ENCODE results near the gene HSF2. TPM values are rescaled to one million over a fixed set of nuclear protein-coding genes. Genes with fewer than 3 reads are reported as not detected.
A peak's percentile ranks its signal among the peaks of the same experiment; 100 is the strongest.

The HSF2 gene
- total and polyA plus RNA-seq, 2 of the 13 experiments (the other 11 are each of a cell fraction or from before 2014, with no cell fraction given) = 24.8 to 26.4 TPM

DNA sequence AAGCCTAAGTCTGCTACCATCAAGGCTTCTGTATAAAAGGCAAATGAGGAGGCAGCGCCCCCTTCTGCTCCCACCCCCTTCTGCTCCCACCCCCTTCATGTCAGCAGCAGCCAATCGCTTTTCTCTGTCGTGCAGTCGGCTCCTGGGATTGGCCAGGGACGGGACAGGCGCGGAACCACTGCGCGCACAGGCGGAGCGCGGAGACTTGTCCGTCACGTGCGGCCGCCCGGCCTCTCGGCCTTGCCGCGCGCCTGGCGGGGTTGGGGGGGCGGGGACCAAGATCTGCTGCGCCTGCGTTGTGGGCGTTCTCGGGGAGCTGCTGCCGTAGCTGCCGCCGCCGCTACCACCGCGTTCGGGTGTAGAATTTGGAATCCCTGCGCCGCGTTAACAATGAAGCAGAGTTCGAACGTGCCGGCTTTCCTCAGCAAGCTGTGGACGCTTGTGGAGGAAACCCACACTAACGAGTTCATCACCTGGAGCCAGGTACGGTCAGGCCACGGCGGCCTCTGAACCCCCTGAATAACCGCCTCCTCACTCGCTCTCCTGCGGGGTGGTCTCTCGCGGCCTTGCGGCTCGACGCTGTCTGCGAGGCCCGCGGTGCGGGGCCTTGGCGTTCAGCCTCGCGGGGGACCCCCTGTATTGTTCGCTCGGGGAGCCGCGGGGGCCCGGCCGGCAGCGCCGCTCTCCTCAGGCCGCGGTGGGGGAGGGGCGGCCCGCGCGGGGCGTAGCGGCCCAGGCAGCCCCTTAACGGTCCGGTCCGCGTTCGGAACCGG, at the start of gene HSF2 (continued):
- TF ChIP-seq, protein P1, sequence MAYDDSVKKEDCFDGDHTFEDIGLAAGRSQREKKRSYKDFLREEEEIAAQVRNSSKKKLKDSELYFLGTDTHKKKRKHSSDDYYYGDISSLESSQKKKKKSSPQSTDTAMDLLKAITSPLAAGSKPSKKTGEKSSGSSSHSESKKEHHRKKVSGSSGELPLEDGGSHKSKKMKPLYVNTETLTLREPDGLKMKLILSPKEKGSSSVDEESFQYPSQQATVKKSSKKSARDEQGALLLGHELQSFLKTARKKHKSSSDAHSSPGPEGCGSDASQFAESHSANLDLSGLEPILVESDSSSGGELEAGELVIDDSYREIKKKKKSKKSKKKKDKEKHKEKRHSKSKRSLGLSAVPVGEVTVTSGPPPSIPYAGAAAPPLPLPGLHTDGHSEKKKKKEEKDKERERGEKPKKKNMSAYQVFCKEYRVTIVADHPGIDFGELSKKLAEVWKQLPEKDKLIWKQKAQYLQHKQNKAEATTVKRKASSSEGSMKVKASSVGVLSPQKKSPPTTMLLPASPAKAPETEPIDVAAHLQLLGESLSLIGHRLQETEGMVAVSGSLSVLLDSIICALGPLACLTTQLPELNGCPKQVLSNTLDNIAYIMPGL (CRISPR knock-in tag; IDR thresholded peaks at IDR 0.05; ENCODE audit: borderline replicate concordance in 1 of 2, low read depth in 1 of 2) = peak in 1 of 2 experiments; percentile 95; a peak in 3 of 4 replicates
- TF ChIP-seq ZNF446 (CRISPR knock-in tag; IDR thresholded peaks at IDR 0.05) (no peak; the same call in 1 of the 2 replicates), PTBP1 (IDR thresholded peaks at IDR 0.05; ENCODE audit: low read depth, low read length, poor library complexity, severe bottlenecking) (no peak), ZNF160 (CRISPR knock-in tag; IDR thresholded peaks at IDR 0.05) (peak; percentile 72; the same call in 1 of the 2 replicates), ZNF570 (CRISPR knock-in tag; IDR thresholded peaks at IDR 0.05; ENCODE audit: borderline replicate concordance) (no peak), ZEB1 (IDR thresholded peaks at IDR 0.05; ENCODE audit: insufficient replicate concordance, low read depth) (peak; percentile 72), ZMAT3 (CRISPR knock-in tag; conservative IDR thresholded peaks at IDR 0.05) (peak; percentile 76; the same call in 1 of the 2 replicates), ZNF234 (CRISPR knock-in tag; conservative IDR thresholded peaks at IDR 0.05) (no peak)
- TF ChIP-seq, protein P2, sequence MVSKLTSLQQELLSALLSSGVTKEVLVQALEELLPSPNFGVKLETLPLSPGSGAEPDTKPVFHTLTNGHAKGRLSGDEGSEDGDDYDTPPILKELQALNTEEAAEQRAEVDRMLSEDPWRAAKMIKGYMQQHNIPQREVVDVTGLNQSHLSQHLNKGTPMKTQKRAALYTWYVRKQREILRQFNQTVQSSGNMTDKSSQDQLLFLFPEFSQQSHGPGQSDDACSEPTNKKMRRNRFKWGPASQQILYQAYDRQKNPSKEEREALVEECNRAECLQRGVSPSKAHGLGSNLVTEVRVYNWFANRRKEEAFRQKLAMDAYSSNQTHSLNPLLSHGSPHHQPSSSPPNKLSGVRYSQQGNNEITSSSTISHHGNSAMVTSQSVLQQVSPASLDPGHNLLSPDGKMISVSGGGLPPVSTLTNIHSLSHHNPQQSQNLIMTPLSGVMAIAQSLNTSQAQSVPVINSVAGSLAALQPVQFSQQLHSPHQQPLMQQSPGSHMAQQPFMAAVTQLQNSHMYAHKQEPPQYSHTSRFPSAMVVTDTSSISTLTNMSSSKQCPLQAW (CRISPR knock-in tag; IDR thresholded peaks at IDR 0.05) = peak; percentile 67; the same call in 1 of the 2 replicates
- TF ChIP-seq, protein P3, sequence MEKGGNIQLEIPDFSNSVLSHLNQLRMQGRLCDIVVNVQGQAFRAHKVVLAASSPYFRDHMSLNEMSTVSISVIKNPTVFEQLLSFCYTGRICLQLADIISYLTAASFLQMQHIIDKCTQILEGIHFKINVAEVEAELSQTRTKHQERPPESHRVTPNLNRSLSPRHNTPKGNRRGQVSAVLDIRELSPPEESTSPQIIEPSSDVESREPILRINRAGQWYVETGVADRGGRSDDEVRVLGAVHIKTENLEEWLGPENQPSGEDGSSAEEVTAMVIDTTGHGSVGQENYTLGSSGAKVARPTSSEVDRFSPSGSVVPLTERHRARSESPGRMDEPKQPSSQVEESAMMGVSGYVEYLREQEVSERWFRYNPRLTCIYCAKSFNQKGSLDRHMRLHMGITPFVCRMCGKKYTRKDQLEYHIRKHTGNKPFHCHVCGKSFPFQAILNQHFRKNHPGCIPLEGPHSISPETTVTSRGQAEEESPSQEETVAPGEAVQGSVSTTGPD (CRISPR knock-in tag; IDR thresholded peaks at IDR 0.05) = no peak
- TF ChIP-seq, protein P4, sequence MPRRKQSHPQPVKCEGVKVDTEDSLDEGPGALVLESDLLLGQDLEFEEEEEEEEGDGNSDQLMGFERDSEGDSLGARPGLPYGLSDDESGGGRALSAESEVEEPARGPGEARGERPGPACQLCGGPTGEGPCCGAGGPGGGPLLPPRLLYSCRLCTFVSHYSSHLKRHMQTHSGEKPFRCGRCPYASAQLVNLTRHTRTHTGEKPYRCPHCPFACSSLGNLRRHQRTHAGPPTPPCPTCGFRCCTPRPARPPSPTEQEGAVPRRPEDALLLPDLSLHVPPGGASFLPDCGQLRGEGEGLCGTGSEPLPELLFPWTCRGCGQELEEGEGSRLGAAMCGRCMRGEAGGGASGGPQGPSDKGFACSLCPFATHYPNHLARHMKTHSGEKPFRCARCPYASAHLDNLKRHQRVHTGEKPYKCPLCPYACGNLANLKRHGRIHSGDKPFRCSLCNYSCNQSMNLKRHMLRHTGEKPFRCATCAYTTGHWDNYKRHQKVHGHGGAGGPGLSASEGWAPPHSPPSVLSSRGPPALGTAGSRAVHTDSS (CRISPR knock-in tag; conservative IDR thresholded peaks at IDR 0.05) = 0 out of 2 replicates have a peak, but pooled peaks have one; percentile 60
- TF ChIP-seq, protein P5, sequence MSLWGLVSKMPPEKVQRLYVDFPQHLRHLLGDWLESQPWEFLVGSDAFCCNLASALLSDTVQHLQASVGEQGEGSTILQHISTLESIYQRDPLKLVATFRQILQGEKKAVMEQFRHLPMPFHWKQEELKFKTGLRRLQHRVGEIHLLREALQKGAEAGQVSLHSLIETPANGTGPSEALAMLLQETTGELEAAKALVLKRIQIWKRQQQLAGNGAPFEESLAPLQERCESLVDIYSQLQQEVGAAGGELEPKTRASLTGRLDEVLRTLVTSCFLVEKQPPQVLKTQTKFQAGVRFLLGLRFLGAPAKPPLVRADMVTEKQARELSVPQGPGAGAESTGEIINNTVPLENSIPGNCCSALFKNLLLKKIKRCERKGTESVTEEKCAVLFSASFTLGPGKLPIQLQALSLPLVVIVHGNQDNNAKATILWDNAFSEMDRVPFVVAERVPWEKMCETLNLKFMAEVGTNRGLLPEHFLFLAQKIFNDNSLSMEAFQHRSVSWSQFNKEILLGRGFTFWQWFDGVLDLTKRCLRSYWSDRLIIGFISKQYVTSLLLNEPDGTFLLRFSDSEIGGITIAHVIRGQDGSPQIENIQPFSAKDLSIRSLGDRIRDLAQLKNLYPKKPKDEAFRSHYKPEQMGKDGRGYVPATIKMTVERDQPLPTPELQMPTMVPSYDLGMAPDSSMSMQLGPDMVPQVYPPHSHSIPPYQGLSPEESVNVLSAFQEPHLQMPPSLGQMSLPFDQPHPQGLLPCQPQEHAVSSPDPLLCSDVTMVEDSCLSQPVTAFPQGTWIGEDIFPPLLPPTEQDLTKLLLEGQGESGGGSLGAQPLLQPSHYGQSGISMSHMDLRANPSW (CRISPR knock-in tag; IDR thresholded peaks at IDR 0.05; ENCODE audit: borderline replicate concordance) = 0 out of 2 replicates have a peak, but pooled peaks have one; percentile 48
